Naive thymus-derived CD8-positive, alpha-beta T cell (primary cell): ENCODE data around the gene MYO1H. TPM values are rescaled to one million over a fixed set of nuclear protein-coding genes. Genes with fewer than 3 reads are reported as not detected.
"Not testable (repeated sequence)": the region's sequence is repeated elsewhere in the genome, so short reads cannot be mapped to it uniquely, and the experiment has no call there.

ENCODE experiments used
- ATAC-seq, 2 donors: fragments of 150-1000 bp; cut with Tn5 transposase in 1 of 2; sonication (Bioruptor Pico), chemical (Tn5 transposase) in 1 of 2; 1 replicate in 1 of 2; 2 replicates in 1 of 2; pipeline ENCODE4 v1.10.0; 2021; ENCODE audit warnings: mild to moderate bottlenecking in 2 of 2, moderate library complexity in 2 of 2
- POLR2A ChIA-PET: fragments of 350-600 bp; sonication (Branson Sonifier 250); formaldehyde crosslinking; loops from one replicate; lab custom pipeline; 2021; ENCODE audit warnings: antibody characterized with exemption; lab: Charles Lee
- DNase-seq, 10 donors: peaks; one replicate each; pipeline versions ENCODE4 v3.0.0 to v3.0.0-alpha.2; 2020 to 2022
- H3K27ac Mint-ChIP-seq, 10 donors: one replicate each; pipeline ENCODE4 v1.8.0; 2020 to 2022; ENCODE audit warnings: mild to moderate bottlenecking in 10 of 10, mixed read lengths in 10 of 10, moderate library complexity in 4 of 10, inconsistent platforms in 1 of 10
- H3K27me3 Mint-ChIP-seq, 5 donors: one replicate each; pipeline ENCODE4 v1.8.0; 2021 to 2022; ENCODE audit warnings: mixed read lengths in 5 of 5
- H3K36me3 Mint-ChIP-seq, 3 donors: one replicate each; pipeline ENCODE4 v1.8.0; 2020 to 2022; ENCODE audit warnings: mixed read lengths in 3 of 3, mild to moderate bottlenecking in 2 of 3, inconsistent platforms in 1 of 3
- H3K4me1 Mint-ChIP-seq, 4 donors: one replicate each; pipeline ENCODE4 v1.8.0; 2021 to 2022; ENCODE audit warnings: mixed read lengths in 4 of 4
- H3K4me3 Mint-ChIP-seq, 10 donors: one replicate each; pipeline ENCODE4 v1.8.0; 2020 to 2022; ENCODE audit warnings: mild to moderate bottlenecking in 10 of 10, mixed read lengths in 10 of 10, moderate library complexity in 6 of 10, inconsistent platforms in 1 of 10
- H3K9me3 Mint-ChIP-seq, 9 donors: one replicate each; pipeline ENCODE4 v1.8.0; 2020 to 2022; ENCODE audit warnings: mixed read lengths in 9 of 9, mild to moderate bottlenecking in 3 of 9, inconsistent platforms in 1 of 9, moderate library complexity in 1 of 9
- polyA plus RNA-seq, 3 donors: library from polyadenylated mRNA; unstranded; fragments of 300-500 nt; fragmentation: Illumina TruSeq; gene quantifications; one replicate each; pipeline ENCODE4 v1.2.3, GENCODE V29; 2021
- total RNA-seq, 8 experiments: library from RNA in 2 of 8; stranded (reverse) in 2 of 8; gene quantifications; one replicate each; pipeline ENCODE4 v1.2.3 and lab custom pipeline; 2021 to 2026

Gene MYO1H
- total and polyA plus RNA-seq, 5 experiments from 2014 or later = not detected

DNA sequence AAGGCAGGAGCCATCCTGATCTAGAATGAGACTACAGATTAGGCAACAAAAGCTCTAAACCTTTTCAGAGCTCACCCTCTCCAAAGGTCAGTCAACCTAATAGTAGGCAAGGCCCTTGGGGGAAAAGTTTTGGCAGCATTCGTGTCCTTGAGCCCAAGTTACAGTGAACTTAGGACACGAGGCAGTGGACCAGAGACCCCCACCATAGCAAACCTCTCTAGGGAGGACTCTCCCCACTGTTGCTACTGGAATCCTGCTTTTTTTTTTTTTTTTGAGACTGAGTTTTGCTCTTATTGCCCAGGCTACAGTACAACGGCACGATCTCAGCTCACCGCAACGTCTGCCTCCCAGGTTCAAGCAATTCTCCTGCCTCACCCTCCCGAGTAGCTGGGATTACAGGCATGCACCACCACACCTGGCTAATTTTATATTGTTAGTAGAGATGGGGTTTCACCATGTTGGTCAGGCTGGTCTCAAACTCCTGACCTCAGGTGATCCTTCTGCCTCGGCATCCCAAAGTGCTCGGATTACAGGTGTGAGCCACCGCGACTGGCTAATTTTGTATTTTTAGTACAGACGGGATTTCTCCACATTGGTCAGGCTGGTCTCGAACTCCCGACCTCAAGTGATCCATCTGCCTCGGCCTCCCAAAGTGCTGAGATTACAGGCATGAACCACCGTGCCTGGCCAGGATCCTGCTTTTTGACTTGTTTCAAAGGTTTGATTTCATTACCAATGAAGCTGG is 126.0 kb downstream of the MYO1H start:
- Mint-ChIP-seq H3K36me3 (peaks cover 0 to 12% (median 0%) of the 10 kb centered on the region in 3 donors), H3K4me1 (peaks cover 18 to 65% (median 57%) of the 10 kb centered on the region in 4 donors)
- not testable (repeated sequence) for ATAC-seq, H3K9me3 Mint-ChIP-seq, DNase-seq, H3K27me3 Mint-ChIP-seq, H3K4me3 Mint-ChIP-seq, H3K27ac Mint-ChIP-seq
- POLR2A ChIA-PET = interaction anchor here (1.3 kb wide), 1 partner anchor 11 kb away, joined by 3 read pairs; no protein-coding TSS in a partner anchor

- no peaks in the 10 kb centered on the region for H3K9me3 Mint-ChIP-seq
- POLR2A ChIA-PET = no interaction called here
- peaks cover 22 to 63% (median 62%) of the 10 kb centered on the region in 4 donors for H3K4me1 Mint-ChIP-seq
- no peaks in the 10 kb centered on the region for H3K27me3 Mint-ChIP-seq
- peak overlapping the region in 2 of 10 donors; percentile 18 to 99 for H3K27ac Mint-ChIP-seq
- peaks cover 0 to 3% (median 0%) of the 10 kb centered on the region in 3 donors for H3K36me3 Mint-ChIP-seq
- DNase-seq (no peak), ATAC-seq (no peak)
- H3K4me3 Mint-ChIP-seq = peak overlapping the region in 6 of 10 donors; percentile 10 to 98 (median 73)
Measured at GRCh38 chr12:109475121-109475520, 127.4 kb downstream of the MYO1H start.

DNA sequence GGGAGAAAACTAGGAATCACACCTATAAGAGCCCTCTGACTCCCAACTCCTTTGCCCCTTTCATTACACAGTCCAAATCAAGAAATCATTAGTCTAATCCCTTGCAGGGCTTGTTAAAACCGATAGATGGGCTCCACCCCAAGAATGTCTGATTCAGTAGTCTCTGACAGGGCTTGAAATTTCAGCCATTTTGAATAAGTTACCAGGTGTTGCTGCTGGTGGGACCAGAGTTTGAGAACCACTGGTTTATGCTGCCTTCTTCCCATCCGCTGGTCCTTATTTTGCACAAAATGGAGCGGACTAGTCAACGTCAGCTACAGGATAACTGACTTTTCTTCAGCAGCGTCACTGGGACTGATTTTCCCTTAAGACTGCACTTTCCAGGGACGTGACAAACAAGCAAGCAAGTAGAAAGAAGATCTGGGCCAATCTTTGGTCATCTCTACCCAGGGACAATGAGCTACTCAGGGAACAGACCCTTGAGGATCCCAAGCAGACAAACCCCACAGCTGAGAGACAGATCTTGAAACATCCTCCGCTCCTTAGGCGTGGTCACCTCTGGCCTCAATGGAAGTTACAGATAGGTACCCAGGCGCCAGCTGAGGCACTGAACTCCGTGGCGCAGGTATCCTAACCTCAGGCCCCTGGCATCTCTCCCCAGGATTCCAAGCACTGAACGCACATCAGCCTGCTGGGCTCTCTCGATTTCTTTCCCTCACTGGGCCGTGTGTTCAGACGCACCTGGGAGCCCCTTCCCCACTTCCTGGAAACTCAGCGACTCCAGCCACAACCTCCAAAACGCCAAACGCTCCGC is 128.5 kb downstream of the MYO1H start:
- Mint-ChIP-seq H3K9me3 (no peaks in the 10 kb centered on the region), H3K27ac (peak overlapping the region; percentile 97 to 99 (median 99)), H3K27me3 (no peaks in the 10 kb centered on the region), H3K4me1 (peaks cover 17 to 53% (median 53%) of the 10 kb centered on the region in 4 donors), H3K4me3 (peak overlapping the region; percentile 94 to 99 (median 98)), H3K36me3 (peaks cover 0 to 2% (median 0%) of the 10 kb centered on the region in 3 donors)
- POLR2A ChIA-PET = interaction anchor here (1.1 to 1.6 kb wide), 3 partner anchors 11 to 97 kb away, joined by 3 to 12 read pairs (median 6); partner anchors contain the start of genes MMAB and MVK
- DNase-seq (no peak), ATAC-seq (no peak)

DNA sequence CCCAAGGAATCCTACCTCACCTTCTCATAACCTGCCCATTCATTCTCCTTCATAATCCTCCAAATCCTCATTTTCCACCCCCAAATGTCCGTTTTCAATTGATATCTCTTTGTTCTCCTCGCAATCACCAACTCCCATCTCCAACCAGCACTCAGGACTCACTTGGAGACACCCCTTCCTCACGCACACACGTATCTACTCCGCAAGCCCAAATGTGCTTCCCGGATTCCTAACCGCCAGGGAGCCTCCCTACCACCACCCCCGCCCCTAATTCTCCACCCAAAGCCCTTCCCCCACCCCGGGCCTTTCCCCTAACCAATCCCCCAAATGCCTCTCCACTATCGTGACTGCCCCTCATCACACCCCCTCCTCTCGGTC is 129.1 kb downstream of the MYO1H start:
- H3K4me3 Mint-ChIP-seq = peak overlapping the region; percentile 94 to 99 (median 98)
- POLR2A ChIA-PET = interaction anchor here (1.0 to 1.6 kb wide), 7 partner anchors 12 to 916 kb away, joined by 3 to 12 read pairs (median 3); partner anchors contain the start of genes ANKRD13A, MMAB, MVK and SART3
- no peak for DNase-seq
- H3K27ac Mint-ChIP-seq = peak overlapping the region; percentile 97 to 99 (median 99)
- no peaks in the 10 kb centered on the region for H3K27me3 Mint-ChIP-seq
- peaks cover 0 to 2% (median 0%) of the 10 kb centered on the region in 3 donors for H3K36me3 Mint-ChIP-seq
- ATAC-seq = peak in 1 of 2 donors; percentile 4
- H3K4me1 Mint-ChIP-seq = peaks cover 17 to 53% (median 52%) of the 10 kb centered on the region in 4 donors
- H3K9me3 Mint-ChIP-seq = no peaks in the 10 kb centered on the region

GRCh38 chr12:109477185-109477962 is 129.7 kb downstream of the MYO1H start, which contains the start of the genes KCTD10 and UBE3B:
Gene KCTD10 (minus strand): TSS chr12:109477300. CDS start chr12:109477262, 38 bp downstream.
Gene UBE3B (plus strand): TSS chr12:109477634. CDS start chr12:109483552, 5,918 bp downstream.
- H3K4me1 Mint-ChIP-seq = peaks cover 17 to 53% (median 52%) of the 10 kb centered on the region in 4 donors
- no peaks in the 10 kb centered on the region for H3K9me3 Mint-ChIP-seq
- peak within 1 kb of the TSS; percentile 94 to 99 (median 98) for H3K4me3 Mint-ChIP-seq
- POLR2A ChIA-PET = interaction anchor here (1.0 to 1.6 kb wide), 7 partner anchors 12 to 916 kb away, joined by 3 to 12 read pairs (median 3); partner anchors contain the start of genes ANKRD13A, MMAB, MVK and SART3
- peak within 1 kb of the TSS; percentile 97 to 99 (median 99) for H3K27ac Mint-ChIP-seq
- H3K27me3 Mint-ChIP-seq = no peaks in the 10 kb centered on the region
- H3K36me3 Mint-ChIP-seq = peaks cover 0 to 4% (median 0%) of the 10 kb centered on the region in 3 donors
- ATAC-seq (peak; percentile 93 to 94), DNase-seq (peak; percentile 74 to 96 (median 85))

DNA sequence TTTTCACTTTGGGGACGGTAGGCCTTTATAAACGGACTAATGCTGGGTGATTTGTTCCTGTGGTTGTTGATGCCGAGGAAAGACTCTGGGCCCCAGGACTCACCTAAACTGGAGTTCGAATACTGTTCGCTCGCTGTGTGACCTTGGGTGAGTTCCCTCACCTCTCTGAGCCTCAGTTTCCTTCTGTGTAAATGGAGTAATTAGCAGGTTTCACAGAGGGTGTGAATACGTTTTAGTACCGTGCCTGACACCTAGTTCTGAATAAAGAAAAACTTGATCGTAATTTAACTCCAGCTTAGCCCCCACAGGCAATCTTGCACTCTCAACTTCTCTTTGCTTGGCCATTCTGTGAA is 130.2 kb downstream of the MYO1H start:
- no peak for ATAC-seq
- H3K36me3 Mint-ChIP-seq = peaks cover 0 to 7% (median 0%) of the 10 kb centered on the region in 3 donors
- no peaks in the 10 kb centered on the region for H3K27me3 Mint-ChIP-seq
- peaks cover 17 to 53% (median 50%) of the 10 kb centered on the region in 4 donors for H3K4me1 Mint-ChIP-seq
- no peaks in the 10 kb centered on the region for H3K9me3 Mint-ChIP-seq
- H3K4me3 Mint-ChIP-seq = peak overlapping the region; percentile 94 to 99 (median 98)
- POLR2A ChIA-PET = interaction anchor here (1.2 to 1.6 kb wide), 4 partner anchors 14 to 917 kb away, joined by 3 to 12 read pairs (median 6); partner anchors contain the start of genes MMAB, MVK and SART3
- peak in 1 of 10 donors; percentile 22 for DNase-seq
- H3K27ac Mint-ChIP-seq = peak overlapping the region; percentile 97 to 99 (median 99)

GRCh38 chr12:109479761-109480160 is 132.1 kb downstream of the MYO1H start:
- DNase-seq = no peak
- Mint-ChIP-seq H3K9me3 (no peaks in the 10 kb centered on the region), H3K27ac (peak overlapping the region in 1 of 10 donors; percentile 13), H3K4me3 (peak overlapping the region in 1 of 10 donors; percentile 40), H3K36me3 (peaks cover 0 to 24% (median 6%) of the 10 kb centered on the region in 3 donors), H3K4me1 (peaks cover 16 to 47% (median 44%) of the 10 kb centered on the region in 4 donors), H3K27me3 (no peaks in the 10 kb centered on the region)
- ATAC-seq = no peak
- POLR2A ChIA-PET = no interaction called here

DNA sequence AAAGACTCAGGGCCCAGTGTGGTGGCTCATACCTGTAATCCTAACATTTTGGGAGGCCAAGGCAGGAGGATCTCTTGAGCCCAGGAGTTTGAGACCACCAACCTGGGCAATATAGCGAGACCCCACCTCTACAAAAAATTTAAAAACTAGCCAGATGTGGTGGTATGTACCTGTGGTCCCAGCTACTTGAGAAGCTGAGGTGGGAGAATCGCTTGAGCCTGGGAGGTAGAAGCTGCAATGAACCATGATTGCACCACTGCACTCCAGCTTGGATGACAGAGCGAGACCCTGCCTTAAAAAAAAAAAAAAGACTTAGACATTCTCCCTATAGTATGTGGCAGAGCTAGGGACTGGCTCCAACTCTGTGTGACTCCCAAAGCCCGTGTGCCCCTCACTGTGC is 132.7 kb downstream of the MYO1H start:
- Mint-ChIP-seq H3K4me3 (peak overlapping the region in 1 of 10 donors; percentile 46), H3K27ac (no peak overlapping the region), H3K9me3 (no peaks in the 10 kb centered on the region), H3K4me1 (peaks cover 16 to 47% (median 39%) of the 10 kb centered on the region in 4 donors), H3K36me3 (peaks cover 0 to 30% (median 6%) of the 10 kb centered on the region in 3 donors), H3K27me3 (no peaks in the 10 kb centered on the region)
- DNase-seq = no peak
- ATAC-seq = no peak
- POLR2A ChIA-PET = no interaction called here

DNA sequence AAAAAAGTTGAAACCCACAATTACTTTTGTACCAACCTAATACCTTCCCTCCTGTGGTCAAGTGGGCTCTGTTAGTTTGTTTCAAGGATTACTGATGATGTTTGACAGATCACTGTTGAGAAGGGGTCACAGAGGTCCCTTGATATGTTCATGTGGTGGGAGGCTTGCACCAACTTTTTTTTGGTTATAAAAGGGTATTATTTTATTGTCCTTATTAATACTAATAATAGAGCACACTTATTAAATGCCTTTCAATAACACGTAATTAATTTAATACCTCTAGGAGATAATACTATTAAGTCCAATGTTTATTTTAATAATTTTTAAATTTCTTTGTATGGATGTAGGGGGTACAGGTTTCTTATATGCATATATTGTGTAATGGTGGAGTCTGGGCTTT is 134.2 kb downstream of the MYO1H start:
- Mint-ChIP-seq H3K36me3 (peaks cover 0 to 43% (median 12%) of the 10 kb centered on the region in 3 donors), H3K27ac (no peak overlapping the region), H3K4me1 (peaks cover 9 to 32% (median 24%) of the 10 kb centered on the region in 4 donors), H3K27me3 (no peaks in the 10 kb centered on the region), H3K9me3 (no peaks in the 10 kb centered on the region), H3K4me3 (no peak overlapping the region)
- ATAC-seq = no peak
- POLR2A ChIA-PET = no interaction called here
- DNase-seq = no peak

DNA sequence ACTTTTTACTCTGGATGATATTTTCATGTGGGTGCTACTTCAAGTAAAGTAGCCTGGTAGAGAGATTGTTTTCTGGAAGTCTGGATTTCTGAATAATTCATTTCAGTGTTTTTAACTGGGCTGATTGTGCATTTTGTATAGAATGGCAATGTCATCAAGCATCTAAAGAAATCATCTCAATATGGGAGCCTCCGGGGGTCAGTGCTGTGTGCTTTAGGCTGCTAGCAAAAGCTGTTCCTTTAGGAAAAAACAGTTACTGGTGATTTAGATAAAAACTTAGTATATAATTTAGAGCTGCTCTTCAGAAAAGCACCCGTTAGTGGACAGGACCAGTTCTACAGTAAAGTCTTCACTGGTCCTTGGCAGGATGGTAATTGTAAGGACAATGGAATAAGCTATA is 134.8 kb downstream of the MYO1H start:
- Mint-ChIP-seq H3K36me3 (peaks cover 0 to 50% (median 14%) of the 10 kb centered on the region in 3 donors), H3K4me1 (peaks cover 7 to 26% (median 20%) of the 10 kb centered on the region in 4 donors), H3K27ac (no peak overlapping the region), H3K4me3 (no peak overlapping the region), H3K9me3 (no peaks in the 10 kb centered on the region), H3K27me3 (no peaks in the 10 kb centered on the region)
- ATAC-seq (no peak), DNase-seq (no peak)
- POLR2A ChIA-PET = no interaction called here

- Mint-ChIP-seq H3K27ac (no peak overlapping the region), H3K4me1 (peaks cover 7 to 23% (median 18%) of the 10 kb centered on the region in 4 donors), H3K27me3 (no peaks in the 10 kb centered on the region), H3K4me3 (no peak overlapping the region), H3K9me3 (no peaks in the 10 kb centered on the region), H3K36me3 (peaks cover 0 to 54% (median 14%) of the 10 kb centered on the region in 3 donors)
- POLR2A ChIA-PET = no interaction called here
- no peak for ATAC-seq
- DNase-seq = no peak
Measured at GRCh38 chr12:109482894-109483293, 135.2 kb downstream of the MYO1H start.
